Osteocyte (in vitro differentiated cells): ENCODE results near the gene SYT5. TPM values are rescaled to one million over a fixed set of nuclear protein-coding genes. Genes with fewer than 3 reads are reported as not detected.

Experiments
- DNase-seq: peaks from one replicate; pipeline ENCODE4 v3.0.0; 2021; ENCODE audit warnings: mixed read lengths; ENCODE audit not compliant: unreplicated experiment; ENCODE audit errors: extremely low spot score
- H3K27ac Mint-ChIP-seq: one replicate; pipeline ENCODE4 v1.8.0; 2021; ENCODE audit warnings: mild to moderate bottlenecking, mixed read lengths; ENCODE audit not compliant: unreplicated experiment
- H3K27me3 Mint-ChIP-seq: one replicate; pipeline ENCODE4 v1.8.0; 2021; ENCODE audit warnings: mixed read lengths; ENCODE audit not compliant: unreplicated experiment
- H3K36me3 Mint-ChIP-seq: one replicate; pipeline ENCODE4 v1.8.0; 2021; ENCODE audit warnings: mixed read lengths; ENCODE audit not compliant: unreplicated experiment
- H3K4me1 Mint-ChIP-seq: one replicate; pipeline ENCODE4 v1.8.0; 2021; ENCODE audit warnings: mixed read lengths; ENCODE audit not compliant: unreplicated experiment
- H3K4me3 Mint-ChIP-seq: one replicate; pipeline ENCODE4 v1.8.0; 2021; ENCODE audit warnings: mild to moderate bottlenecking, moderate library complexity, mixed read lengths; ENCODE audit not compliant: unreplicated experiment
- H3K9me3 Mint-ChIP-seq: one replicate; pipeline ENCODE4 v1.8.0; 2021; ENCODE audit warnings: mixed read lengths; ENCODE audit not compliant: unreplicated experiment
- CTCF ChIP-seq: fragments of 200-600 bp; sonication (generic); IDR thresholded peaks from 2 replicates; pipeline ENCODE4 v1.5.0; 2021; ENCODE audit warnings: antibody characterized with exemption, mild to moderate bottlenecking, moderate library complexity
- total RNA-seq: library from RNA; stranded (reverse); gene quantifications from 2 replicates; pipeline ENCODE4 v1.2.1, GENCODE V29; 2021

SYT5 gene
- total RNA-seq, 1 donor from 2014 or later = not detected

GRCh38 chr19:55193481-55193880 is 13.4 kb upstream of the SYT5 start:
- Mint-ChIP-seq H3K4me3 (no peak overlapping the region), H3K36me3 (no peaks in the 10 kb centered on the region), H3K27me3 (peaks cover 4% of the 10 kb centered on the region), H3K27ac (no peak overlapping the region), H3K9me3 (no peaks in the 10 kb centered on the region), H3K4me1 (peaks cover 6% of the 10 kb centered on the region)
- TF ChIP-seq CTCF = no peak
- DNase-seq = no peak

GRCh38 chr19:55189403-55189835 is 9.3 kb upstream of the SYT5 start:
- Mint-ChIP-seq H3K4me1 (peaks cover 6% of the 10 kb centered on the region), H3K4me3 (no peak overlapping the region), H3K27me3 (peaks cover 9% of the 10 kb centered on the region), H3K27ac (peak overlapping the region; percentile 74), H3K36me3 (no peaks in the 10 kb centered on the region), H3K9me3 (no peaks in the 10 kb centered on the region)
- TF ChIP-seq CTCF = no peak
- no peak for DNase-seq

GRCh38 chr19:55188625-55189024 is 8.5 kb upstream of the SYT5 start:
- Mint-ChIP-seq H3K4me1 (peaks cover 6% of the 10 kb centered on the region), H3K4me3 (no peak overlapping the region), H3K27me3 (peaks cover 11% of the 10 kb centered on the region), H3K36me3 (no peaks in the 10 kb centered on the region), H3K27ac (no peak overlapping the region), H3K9me3 (no peaks in the 10 kb centered on the region)
- TF ChIP-seq CTCF = no peak
- no peak for DNase-seq

GRCh38 chr19:55186080-55186479 is 6.0 kb upstream of the SYT5 start:
- no peaks in the 10 kb centered on the region for H3K36me3 Mint-ChIP-seq
- peaks cover 17% of the 10 kb centered on the region for H3K27me3 Mint-ChIP-seq
- H3K9me3 Mint-ChIP-seq = no peaks in the 10 kb centered on the region
- TF ChIP-seq CTCF = no peak
- H3K27ac Mint-ChIP-seq = no peak overlapping the region
- peaks cover 6% of the 10 kb centered on the region for H3K4me1 Mint-ChIP-seq
- no peak overlapping the region for H3K4me3 Mint-ChIP-seq
- DNase-seq = no peak

- no peak for DNase-seq
- H3K27ac Mint-ChIP-seq = no peak overlapping the region
- H3K4me3 Mint-ChIP-seq = no peak overlapping the region
- TF ChIP-seq CTCF = no peak
- H3K9me3 Mint-ChIP-seq = no peaks in the 10 kb centered on the region
- no peaks in the 10 kb centered on the region for H3K36me3 Mint-ChIP-seq
- peaks cover 35% of the 10 kb centered on the region for H3K27me3 Mint-ChIP-seq
- peaks cover 13% of the 10 kb centered on the region for H3K4me1 Mint-ChIP-seq
These were observed 1.7 kb upstream of the SYT5 start for GRCh38 chr19:55181740-55182139.
